GM18870 (cell line): ENCODE data around the gene CRADD.

ENCODE experiments used
- ATAC-seq: cut with Tn5 transposase; IDR thresholded peaks from one replicate; pipeline ENCODE4 v1.9.1; 2021; ENCODE audit warnings: moderate library complexity; ENCODE audit not compliant: unreplicated experiment

CRADD gene

GRCh38 chr12:93670104-93670503 lies 7.1 kb upstream of the CRADD start:
- no peak for ATAC-seq

DNA sequence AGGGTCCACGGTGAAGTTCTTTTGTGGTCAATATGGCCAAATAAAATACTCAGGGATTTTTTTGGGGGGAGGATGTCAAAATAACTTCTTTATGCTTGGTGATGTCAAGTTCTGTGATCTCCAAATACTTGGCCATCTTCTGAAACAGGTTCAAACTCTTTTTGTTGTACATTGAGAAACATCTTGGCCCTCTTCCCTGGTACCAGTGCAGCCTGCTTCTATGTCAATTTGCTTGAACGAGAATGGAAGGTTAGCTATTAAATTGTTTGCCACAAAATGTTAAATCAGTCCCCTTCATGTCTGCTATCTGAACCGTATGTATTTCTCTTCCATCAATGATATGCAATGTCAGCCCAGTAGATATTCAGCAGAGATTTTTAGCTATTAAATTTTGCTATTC lies 6.1 kb upstream of the CRADD start:
- ATAC-seq, result no peak

- no peak for ATAC-seq
Measured at GRCh38 chr12:93673084-93673483, 4.1 kb upstream of the CRADD start.

- no peak for ATAC-seq
Measured at GRCh38 chr12:93674386-93674785, 2.8 kb upstream of the CRADD start.

- peak; percentile 3 for ATAC-seq
Measured at GRCh38 chr12:93676408-93677194, 574 bp upstream of the CRADD start.

GRCh38 chr12:93678779-93679178 lies 1.6 kb downstream of the CRADD start:
- no peak for ATAC-seq

DNA sequence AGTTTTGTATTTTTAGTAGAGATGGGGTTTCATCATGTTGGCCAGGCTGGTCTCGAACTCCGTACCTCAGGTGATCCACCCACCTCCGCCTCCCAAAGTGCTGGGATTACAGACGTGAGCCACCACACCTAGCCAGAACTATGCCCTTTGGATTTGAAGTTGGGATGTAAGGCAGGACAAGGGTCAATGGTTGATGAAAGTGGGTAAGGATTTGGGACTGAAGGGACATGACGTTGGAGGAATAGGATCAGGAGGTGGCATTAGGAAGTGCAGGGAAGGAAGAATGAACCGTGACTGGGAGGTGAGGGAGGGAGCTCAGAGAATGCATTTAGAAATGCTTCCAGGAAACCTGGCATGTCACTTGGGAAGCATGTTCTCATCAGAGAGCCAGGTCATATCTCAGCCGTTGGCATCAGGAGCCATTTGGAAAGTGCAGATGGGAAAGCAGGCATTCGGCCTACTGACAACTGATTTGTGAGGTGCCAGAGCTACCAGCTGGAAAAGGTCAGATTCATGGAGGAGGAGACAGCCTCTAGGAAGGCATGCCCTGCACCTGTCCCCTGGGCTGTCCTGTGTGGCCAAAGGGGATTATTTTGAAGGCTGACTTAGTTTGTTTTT lies 2.2 kb downstream of the CRADD start:
- no peak for ATAC-seq

- ATAC-seq, result no peak
Measured at GRCh38 chr12:93680006-93680405, 2.8 kb downstream of the CRADD start.

- no peak for ATAC-seq
Measured at GRCh38 chr12:93682846-93683261, 5.7 kb downstream of the CRADD start.

GRCh38 chr12:93683410-93683809 lies 6.2 kb downstream of the CRADD start:
- no peak for ATAC-seq

DNA sequence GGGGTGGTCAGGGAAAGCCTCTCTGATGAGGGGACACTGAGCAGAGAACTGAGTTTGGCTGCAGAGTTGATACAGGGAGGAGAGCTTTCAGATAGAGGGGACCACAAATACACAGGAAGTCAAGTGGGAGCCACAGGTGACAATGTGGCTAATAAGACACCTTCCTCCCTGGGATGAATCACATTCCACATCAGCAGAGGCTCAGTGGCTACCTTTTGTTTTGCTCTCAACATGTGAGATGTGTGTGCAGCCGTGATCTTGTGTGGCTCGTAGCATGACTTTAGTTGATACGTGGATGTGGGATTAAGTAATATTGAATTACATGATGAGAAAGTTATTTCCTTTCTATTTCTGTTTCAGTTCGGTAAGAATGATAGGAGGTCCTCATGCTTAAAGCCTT lies 7.5 kb downstream of the CRADD start:
- ATAC-seq, result no peak

DNA sequence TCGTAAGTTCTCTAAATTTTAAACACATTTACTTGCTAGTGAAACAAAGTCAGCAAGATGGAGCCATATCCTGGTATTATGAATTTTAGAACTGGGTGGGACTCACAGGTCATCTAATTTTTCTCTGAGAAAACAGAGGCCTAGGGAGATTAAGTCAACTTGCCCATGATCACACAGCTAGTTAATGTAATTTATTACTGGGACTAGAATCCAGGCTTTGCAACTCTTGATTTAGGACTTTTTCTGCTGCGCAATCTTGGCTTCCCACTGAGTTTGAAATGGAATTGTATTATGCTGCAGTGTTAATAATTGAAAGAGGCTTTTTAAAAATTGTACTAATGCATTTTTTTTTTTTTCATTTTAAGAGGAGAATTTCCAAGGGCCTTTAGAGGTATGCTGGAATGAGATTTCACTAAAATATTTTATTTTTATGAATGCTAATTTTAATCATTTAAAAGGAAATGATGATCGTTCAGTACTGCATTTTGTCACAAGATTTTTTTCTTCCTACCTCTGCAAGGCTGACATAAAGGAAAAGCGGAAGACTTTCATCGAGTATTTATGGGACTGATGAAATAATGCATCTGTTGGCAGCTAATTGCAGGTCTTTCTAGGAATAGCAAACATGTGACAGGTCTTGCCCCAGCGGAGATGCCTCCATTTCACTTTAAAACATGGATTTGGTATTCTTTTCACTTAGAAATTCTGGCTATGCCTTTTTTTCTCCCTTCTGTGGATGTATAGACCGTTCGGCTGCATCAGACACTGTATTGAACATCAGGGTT lies 9.6 kb downstream of the CRADD start:
- no peak for ATAC-seq

GRCh38 chr12:93689076-93689834 lies 12.1 kb downstream of the CRADD start:
- no peak for ATAC-seq

DNA sequence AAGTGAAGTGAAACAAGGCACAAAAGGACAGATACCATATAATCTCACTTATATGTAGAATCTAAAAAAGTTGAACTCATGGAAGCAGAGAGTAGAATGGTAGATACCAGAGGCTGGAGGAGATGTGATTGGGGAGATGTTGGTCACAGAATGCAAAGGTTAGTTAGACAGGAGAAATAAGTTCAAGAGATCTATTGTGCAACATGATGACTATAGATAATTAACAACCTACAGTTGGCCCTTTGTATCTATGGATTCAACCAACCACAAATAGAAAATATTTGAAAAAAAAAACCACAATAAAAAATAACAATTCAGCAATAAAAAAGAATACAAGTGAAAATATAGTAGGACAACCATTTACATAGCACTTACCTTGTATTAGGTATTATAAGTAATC lies 19.3 kb downstream of the CRADD start:
- no peak for ATAC-seq

GRCh38 chr12:93698307-93699092 lies 21.3 kb downstream of the CRADD start:
- ATAC-seq, result no peak

DNA sequence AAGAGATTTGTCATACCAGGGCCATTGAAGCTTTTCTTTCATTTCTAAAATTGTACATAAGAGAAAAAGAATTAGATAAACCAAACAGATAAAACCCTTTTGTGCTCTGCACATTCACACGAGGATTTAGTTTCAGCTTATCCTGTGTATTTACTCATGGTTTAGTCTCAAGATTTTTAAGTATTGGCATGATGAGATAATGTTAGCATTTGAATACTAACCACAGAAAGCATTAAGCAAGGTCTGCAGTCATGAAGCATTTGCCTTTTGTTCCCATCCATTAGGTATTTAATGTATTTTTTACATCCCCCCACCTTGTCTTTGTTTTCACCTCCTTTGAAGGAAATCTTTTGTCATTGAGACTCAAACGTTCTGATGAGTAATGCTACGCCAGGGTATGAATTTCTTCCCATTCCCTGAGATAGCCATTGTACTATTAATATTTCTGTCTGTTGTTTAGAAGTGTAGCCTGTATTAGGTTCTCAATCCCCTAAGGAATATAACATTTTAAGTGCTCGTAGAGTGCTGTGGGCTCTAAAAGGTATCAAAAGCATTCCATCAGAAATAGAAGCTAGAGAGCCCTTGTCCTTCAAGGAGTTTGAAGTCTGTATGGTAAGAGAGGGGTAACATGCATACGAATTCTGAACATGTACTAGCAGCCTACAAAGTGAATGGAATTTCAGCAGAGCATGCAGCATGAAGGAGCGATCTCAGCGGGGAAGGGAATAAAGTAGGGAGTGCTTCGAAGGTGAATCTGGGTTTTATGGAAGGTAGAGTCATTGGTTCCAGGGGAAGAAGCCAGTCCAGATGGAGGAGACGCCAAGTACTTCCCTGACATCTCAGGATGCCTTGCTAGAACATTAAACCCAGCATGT lies 22.3 kb downstream of the CRADD start:
- ATAC-seq, result no peak

DNA sequence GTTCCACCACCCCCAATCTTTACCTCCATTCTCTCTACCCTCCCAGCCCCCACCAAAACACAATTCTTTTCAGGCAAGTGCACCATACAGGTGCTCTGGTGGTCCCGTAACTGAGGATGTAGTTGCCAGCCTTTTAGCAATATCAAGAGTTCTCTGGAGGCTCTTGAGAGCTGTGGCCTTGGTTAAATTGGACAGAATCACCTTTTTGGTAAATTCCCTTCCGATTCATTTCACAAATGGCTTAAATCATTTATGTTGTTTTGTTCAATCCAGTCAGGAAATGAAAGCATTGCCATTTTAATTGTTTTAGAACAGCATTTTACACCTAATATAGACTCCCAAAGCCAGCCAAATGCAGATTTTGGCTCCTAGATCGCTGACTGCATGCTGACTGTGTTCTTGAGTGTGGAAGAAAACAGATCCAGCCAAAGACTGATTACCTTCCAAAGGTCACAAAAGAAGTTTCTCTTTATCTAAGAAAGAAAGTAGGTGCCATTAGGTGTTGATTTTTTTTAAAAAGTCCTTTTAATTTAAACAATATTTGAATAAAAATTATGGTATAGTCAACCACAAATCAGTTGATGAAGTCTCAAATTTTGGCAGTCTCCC lies 25.6 kb downstream of the CRADD start:
- ATAC-seq, result no peak

DNA sequence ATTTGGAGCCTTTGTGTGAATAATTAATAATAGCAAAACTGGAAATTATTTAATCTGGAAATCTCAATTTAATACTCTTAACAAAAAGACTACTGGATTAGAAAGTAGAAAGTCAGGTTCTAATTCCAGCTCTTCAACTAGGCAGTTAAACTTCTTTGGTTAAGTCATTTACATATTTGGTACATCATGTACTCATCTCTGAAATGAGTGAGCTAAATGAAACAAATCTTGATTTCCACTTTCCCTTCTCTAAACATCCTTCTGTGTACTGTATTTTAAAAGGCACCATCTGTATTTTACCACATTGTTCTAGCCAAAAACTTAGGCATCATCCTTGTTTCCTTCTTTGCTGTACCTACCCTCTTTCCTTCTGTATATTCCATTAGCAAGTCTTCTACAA lies 26.9 kb downstream of the CRADD start:
- ATAC-seq, result peak; percentile 61

GRCh38 chr12:93704625-93705024 lies 27.4 kb downstream of the CRADD start:
- no peak for ATAC-seq
